ENCODE data around the gene SOX8. TPM values are rescaled to one million over a fixed set of nuclear protein-coding genes. Genes with fewer than 3 reads are reported as not detected.

The SOX8 gene
- total RNA-seq, 1 experiment from 2014 or later = 0.54 TPM

Other genes starting within 250 kb of the SOX8 start
- gene CIAO3, start 240.8 kb upstream of the SOX8 start, total RNA-seq (2014; rRNA removed; shearing (Covaris generic); ENCODE audit: low replicate concordance) = 52.8 and 75.6 TPM in 2 replicates
- gene MSLN, start 221.0 kb upstream of the SOX8 start, total RNA-seq (2014; rRNA removed; shearing (Covaris generic); ENCODE audit: low replicate concordance) = not detected in 2 replicates
- gene RPUSD1, start 193.4 kb upstream of the SOX8 start, total RNA-seq (2014; rRNA removed; shearing (Covaris generic); ENCODE audit: low replicate concordance) = 50.0 and 75.0 TPM in 2 replicates
- gene CHTF18, start 193.2 kb upstream of the SOX8 start, total RNA-seq (2014; rRNA removed; shearing (Covaris generic); ENCODE audit: low replicate concordance) = 52.2 and 56.9 TPM in 2 replicates
- not detected in 2 replicates for gene GNG13, start 181.0 kb upstream of the SOX8 start, total RNA-seq (2014; rRNA removed; shearing (Covaris generic); ENCODE audit: low replicate concordance)
- gene LMF1, start 10.8 kb upstream of the SOX8 start, total RNA-seq (2014; rRNA removed; shearing (Covaris generic); ENCODE audit: low replicate concordance) = 16.5 and 35.6 TPM in 2 replicates
- gene SSTR5, start 91.0 kb downstream of the SOX8 start, total RNA-seq (2014; rRNA removed; shearing (Covaris generic); ENCODE audit: low replicate concordance) = 4.0 and 9.1 TPM in 2 replicates
- not detected in 2 replicates for gene C1QTNF8, start 114.5 kb downstream of the SOX8 start, total RNA-seq (2014; rRNA removed; shearing (Covaris generic); ENCODE audit: low replicate concordance)
- 9.7 and 10.8 TPM in 2 replicates for gene CACNA1H, start 171.3 kb downstream of the SOX8 start, total RNA-seq (2014; rRNA removed; shearing (Covaris generic); ENCODE audit: low replicate concordance)
- not detected in 2 replicates for gene TPSG1, start 243.5 kb downstream of the SOX8 start, total RNA-seq (2014; rRNA removed; shearing (Covaris generic); ENCODE audit: low replicate concordance)
- not detected in 2 replicates for gene TPSB2, start 248.4 kb downstream of the SOX8 start, total RNA-seq (2014; rRNA removed; shearing (Covaris generic); ENCODE audit: low replicate concordance)